Heart left ventricle (tissue), 13 donors: ENCODE data around the gene FASN.

Experiments
- POLR2A ChIP-seq, 2 donors: fragments of 450-650 bp; IDR thresholded peaks; one replicate each; pipeline ENCODE4 v1.6.1; 2017; ENCODE audit warnings: antibody characterized with exemption in 2 of 2, mild to moderate bottlenecking in 2 of 2, moderate library complexity in 2 of 2
- TF ChIP-seq, protein P1 (sequence below), 12 donors: fragments of 200-600 bp; sonication (generic) in 4 of 12; IDR thresholded peaks; one replicate each; pipeline versions ENCODE4 v1.5.0 to v1.8.0; 2018 to 2022; ENCODE audit warnings: antibody characterized with exemption in 12 of 12, mild to moderate bottlenecking in 5 of 12
- donor health status: ischemic (EF 13 %, LVEDD 7.1; RV severe dilation, severe dysfunction).
- donor health status: DM: no; HTN: yes; CAD: no.
- donor health status: DM: no; HTN: no; CAD: no.
- donor health status: ischemic (EF 25% LVEDD 6.9; RV normal size, moderate dysfunction).
- donor health status: ischemic (EF 25% LVEDD 5.7; RV mildly dilated, moderate dysfunction).
- donor health status: ischemic (EF 35%, LVEDD 5.7; RV mildly dilated, moderate dysfunction).
- donor health status: nonischemic (EF 11% LVEDD 7.7; RV severe dilation, severe dysfunction).
- donor health status: DM: yes; HTN: yes; CAD: no.
- donor health status: PGD.
- donor health status: ischemic (EF 29% LVEDD 5.4; RV normal size, mild dysfunction).
- donor health status: nonischemic (EF 23%, LVEDD 6.1; RV moderate dilation, normal function).

GRCh38 chr17:82094931-82095776, 2.9 kb downstream of the FASN start:
- TF ChIP-seq POLR2A (IDR thresholded peaks at IDR 0.05), result no peak
- TF ChIP-seq, protein P1, sequence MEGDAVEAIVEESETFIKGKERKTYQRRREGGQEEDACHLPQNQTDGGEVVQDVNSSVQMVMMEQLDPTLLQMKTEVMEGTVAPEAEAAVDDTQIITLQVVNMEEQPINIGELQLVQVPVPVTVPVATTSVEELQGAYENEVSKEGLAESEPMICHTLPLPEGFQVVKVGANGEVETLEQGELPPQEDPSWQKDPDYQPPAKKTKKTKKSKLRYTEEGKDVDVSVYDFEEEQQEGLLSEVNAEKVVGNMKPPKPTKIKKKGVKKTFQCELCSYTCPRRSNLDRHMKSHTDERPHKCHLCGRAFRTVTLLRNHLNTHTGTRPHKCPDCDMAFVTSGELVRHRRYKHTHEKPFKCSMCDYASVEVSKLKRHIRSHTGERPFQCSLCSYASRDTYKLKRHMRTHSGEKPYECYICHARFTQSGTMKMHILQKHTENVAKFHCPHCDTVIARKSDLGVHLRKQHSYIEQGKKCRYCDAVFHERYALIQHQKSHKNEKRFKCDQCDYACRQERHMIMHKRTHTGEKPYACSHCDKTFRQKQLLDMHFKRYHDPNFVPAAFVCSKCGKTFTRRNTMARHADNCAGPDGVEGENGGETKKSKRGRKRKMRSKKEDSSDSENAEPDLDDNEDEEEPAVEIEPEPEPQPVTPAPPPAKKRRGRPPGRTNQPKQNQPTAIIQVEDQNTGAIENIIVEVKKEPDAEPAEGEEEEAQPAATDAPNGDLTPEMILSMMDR (IDR thresholded peaks at IDR 0.05), result no peak
